OCI-M1 (cell line): ENCODE measurements around the gene HYAL2.

Experiments
- DNase-seq: peaks from one replicate; lab custom pipeline; 2025; lab: John Stamatoyannopoulos, UW

HYAL2 gene

DNA sequence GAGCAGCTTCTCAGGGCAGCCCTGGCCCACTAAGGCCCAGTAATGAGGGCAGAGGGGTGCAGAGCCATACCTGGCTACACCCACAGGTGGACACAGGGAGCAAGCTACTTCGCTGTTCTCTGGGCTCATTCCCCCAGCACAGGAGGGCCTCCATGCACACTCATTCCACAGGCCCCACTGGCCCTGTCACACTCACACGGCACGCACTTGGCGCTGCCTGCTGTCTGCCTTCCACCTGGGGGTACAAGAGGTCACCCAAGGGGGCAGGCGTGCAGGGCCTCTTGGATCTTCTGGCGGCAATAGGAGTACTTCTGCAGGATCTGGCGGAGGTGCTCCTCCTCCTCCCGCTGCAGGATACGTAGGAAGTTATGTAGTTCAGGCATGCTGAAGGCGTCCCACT lies 7.8 kb upstream of the HYAL2 start:
- no peak for DNase-seq

DNA sequence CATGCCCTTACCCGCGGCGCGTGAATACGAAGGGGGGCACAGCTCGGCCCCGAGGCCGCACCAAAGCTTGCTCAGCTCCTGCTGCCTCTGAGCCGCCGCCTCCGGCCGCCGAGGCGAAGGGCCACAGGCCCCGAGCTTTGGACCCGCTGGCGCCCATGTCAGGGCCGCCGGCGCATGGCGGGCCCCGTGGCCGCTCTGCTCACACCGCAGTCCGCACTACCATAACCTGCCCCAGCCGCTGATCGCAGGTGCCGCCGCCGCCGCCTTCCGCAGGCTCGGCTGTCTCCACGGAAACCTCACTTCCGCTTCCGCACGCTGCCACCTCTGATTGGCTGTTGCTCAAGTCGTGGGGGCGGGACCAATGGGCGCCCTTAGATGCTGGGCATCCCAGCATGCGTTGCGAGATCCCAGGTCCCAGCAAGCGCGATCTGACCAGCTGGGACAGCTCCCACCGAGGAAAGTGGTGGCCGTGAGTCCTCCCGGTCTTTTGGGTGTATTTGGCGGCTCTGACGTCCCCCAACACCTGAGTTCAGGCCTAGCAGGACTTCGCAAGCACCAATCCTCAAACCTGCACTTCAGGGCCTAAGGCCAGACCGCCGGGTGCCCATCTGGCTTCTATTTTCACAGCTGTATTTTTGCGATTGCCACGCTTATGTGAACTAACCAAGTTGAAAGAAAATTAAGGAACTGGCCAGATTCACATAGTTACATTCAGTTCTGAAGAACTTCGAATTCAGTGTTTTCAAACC lies 5.6 kb upstream of the HYAL2 start, which contains the start of gene TUSC2:
Gene TUSC2 (minus strand): TSS at position 281 of the 749 bp plus-strand sequence. CDS start 124 bp downstream, at position 157.
- DNase-seq = peak; percentile 96

DNA sequence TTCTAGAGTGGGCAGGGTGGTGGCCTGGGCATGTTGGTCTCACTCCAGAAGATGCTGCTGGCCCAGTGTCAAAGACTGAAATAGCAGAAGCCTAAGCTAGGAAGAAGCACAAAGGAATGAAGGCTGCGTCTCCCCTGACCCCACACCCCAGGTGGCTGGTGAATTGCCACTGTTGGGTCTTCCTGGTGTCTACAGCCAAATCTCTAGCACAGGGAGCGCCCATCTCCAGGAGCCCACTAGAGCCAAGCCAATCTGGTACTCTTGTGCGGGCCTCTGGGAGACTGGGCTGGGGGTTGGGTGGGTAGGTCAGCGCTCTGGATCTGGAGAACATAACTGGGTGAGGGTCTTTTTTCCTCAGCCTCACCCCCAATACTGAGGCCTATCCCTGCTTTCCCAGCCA lies 4.6 kb upstream of the HYAL2 start:
- DNase-seq = no peak

DNA sequence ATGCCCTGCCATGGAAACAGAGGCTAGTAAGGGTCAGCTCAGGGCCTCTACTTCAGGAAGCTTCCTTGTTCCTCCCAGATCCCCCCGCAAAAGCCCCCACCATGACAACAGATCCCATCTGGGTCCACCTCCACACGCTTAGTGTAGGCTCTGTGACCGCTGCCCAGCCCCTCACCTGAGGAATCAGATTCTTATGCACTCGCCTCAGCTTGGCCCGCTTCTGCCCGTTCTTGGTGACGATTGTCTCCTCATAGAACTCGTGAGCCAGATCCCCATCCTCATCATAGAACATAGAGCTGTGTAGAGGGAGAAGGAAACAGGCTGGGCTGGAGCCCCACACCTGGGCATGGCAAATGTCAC lies 3.6 kb upstream of the HYAL2 start:
- no peak for DNase-seq

DNA sequence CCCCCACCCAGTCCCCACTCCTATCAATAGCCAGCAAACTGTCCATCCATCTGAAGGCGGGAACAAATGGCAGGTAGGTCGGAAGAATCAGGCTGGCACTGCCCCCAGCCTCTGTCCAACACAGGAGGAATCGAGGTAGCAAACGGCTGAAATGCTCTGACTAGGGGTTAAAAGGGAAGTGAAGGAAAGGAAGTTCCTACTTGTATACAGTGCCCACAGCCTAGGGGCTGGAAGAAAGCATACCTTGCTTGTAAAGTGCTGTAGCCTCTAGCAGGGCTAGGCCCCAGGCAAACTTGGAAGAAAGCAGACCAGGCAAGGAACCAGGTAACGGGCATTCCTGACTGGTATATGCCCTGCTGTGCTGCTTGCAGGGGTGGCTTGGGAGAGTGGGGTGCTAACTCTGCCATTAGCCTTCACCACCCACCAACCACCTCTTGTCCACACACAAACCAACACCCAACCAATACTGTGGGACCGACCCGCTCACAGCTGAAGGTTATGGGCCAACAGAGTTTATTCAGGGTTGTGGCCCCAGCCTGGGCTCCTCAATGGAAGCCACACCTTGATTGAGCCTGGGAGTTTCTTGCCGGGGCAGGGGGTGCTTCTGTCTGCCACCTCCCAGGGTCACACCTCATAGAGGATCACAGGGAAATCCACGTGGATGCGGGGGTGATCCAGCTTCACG lies 3.1 kb upstream of the HYAL2 start:
- no peak for DNase-seq

DNA sequence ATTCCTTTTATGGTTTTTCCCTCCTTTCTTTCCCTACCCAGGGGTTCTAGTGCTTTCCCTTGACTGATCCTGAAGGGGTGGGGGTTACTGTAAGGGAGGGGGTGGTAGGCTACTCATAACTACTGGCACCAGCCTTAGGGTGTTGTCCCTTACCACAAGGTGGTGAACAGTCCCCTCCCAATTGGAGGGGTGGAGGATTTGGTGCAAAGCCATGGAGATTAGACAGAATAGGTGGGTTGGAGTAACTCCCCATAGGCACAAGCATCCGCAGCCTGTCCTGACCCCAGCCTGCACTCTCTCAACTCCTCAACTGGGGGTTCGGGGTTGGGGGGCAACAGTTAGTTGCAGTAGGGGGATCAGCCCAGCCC lies 2.6 kb upstream of the HYAL2 start:
- no peak for DNase-seq

DNA sequence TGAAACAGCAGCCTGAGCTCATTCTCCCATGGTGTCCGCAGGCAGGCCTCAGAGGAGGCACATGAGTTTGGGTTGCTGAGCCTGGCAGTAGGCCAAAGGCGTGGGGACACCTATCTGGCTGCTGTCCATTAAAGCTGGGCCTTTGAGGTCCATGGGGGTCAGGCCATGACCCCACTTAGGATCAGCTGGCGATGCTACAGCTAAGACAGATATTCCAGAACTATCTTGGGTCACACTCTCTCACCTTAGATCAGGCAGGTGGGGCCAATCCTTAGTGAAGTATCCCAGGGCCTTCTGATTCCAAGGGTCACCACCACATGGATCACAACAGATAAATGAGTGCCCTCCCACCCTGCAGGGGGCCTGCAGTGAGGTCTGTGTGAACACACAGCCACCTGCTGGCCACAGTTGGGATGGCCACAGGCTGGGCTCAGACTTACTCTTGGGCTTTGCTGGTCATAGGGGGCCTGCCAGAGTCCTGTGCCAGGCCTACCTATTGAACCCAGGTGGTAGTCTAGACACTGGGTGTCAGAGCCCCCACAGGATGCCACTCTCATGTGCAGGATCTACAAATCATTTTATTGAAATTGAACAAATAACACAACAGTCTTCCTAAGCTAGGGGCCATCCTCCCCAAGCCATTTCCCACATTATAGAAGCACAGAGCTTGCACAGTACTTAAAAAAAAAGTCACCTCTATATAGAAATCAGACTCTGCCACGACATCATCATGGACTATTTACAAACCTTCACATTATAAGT lies 2.0 kb upstream of the HYAL2 start:
- peak; percentile 72 for DNase-seq

DNA sequence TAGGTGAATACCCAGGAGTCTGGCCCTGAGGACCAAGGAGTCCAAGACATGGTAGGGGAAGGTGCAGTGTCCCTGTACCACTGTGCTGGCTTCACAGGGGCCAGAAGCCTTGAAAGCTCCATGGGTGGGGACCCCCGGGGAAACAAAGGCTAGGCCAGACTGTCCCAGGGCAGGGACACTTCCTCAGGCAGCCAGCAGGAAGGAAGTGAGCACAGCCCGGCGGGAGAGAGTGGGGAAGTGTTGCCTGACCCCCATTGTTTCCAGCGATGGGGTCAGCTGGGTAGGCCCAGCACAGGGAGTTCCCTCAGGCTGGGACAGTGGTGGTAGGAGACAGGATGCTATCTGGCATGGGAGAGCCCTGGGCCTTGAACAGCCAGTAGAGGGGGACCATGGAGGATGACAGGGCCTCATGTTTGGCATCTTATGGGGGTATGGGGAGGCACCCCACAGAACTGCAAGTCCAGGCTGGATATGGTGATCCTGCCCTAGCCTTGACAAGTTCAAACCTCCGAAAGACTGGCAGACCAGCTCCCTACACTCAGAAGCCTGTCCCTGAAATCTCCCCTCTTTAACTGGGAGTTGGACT lies 1.2 kb upstream of the HYAL2 start:
- no peak for DNase-seq

DNA sequence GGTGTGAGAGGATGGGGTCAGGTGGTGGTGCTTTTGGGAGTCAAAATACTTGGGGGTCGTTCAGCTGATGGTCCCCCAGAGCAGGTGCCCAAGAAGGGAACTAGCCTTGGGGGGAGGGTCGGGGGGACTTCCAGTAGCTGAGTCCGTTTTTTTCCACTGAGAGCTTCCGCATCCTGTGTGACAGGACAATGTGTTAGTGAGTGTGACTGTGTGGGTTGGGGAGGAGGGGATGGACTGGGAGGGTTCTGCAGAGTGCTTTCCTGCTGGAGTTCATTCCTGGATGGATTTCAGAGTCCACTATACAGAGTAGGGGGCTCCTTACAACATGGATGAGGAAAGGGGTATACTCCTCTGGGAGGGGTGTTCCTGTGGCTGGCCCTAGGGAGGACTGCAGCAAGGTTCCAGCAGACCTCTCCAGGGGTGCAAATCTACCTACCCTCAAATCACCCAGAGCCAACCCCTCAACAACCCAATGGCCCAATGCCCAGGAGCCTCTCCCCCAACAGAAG lies 601 bp upstream of the HYAL2 start:
- no peak for DNase-seq

DNA sequence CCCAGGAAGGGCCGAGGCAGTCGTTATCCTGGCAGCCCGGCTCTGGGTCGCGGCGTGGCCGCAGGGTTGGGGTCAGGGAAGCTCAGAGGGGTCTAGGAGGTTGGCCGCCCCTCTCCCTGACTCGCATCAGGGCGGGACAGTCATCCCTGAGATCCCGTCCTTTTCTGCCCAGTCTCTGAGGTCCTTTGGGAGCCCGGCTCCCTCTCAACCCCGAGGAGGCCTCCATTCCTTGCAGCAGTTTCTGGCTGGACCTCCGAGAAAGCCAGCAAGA lies 495 bp downstream of the HYAL2 start:
- DNase-seq = no peak

DNA sequence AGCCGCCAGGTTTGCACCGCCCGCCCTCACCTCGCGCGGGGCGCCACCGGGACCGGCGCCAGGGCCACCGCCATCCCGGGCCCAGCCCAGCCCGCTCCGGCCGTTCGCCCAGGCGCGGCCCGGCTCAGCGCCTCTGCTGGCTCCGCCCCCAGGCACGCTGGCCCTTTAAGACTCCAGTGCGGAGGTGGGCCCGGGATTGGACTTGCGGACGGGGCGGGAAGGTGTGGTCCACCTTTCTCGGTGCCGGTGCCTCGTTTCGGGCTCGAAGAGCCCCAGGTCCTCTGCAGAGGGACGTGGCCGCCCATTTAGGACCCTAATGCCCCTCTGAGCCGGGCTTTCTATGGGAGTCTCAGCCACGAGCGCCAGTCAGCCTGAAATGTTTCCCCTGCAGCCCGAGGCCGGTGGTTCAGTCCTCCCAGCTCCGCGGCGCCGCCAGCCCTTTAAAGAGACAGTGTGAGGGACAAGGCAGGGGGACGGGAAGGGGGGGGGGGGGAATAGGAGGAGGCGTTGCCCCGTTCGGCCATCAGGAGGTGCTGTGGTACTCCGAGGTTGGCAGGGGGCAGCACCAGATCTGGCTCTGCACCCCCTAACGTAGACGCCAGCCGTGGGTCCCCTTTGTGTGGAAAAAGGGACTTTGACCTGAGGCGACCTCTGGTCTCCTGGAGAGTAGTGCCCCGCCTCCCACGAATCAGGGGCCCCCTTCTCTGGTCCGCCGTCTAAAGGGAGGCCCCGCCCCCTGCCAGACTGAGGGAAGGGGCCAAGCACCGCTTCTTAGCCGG lies 1.0 kb downstream of the HYAL2 start:
- peak; percentile 87 for DNase-seq

DNA sequence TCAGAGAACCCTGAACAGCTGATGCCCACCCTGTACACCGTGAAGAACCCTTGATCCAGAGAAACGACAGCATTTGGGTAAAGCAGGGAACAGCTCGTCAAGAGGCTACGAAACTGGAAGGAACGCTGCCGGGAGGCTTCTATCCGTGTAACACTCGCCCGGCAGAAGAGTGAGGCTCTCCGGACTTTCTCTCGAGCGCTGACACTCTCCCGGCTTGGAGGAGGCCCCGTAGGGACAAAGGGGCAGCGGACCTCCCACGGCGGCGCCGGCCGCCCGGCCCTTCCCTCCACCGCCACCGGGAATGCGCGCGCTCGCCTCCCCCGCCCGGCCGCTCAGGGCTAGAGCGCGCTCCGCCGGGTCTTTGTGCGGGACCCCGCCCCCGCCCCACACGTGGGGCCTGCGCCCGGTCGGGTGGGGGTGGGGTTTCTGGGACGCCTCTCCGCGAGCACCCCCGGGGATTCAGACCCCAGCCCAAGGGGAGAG lies 1.7 kb downstream of the HYAL2 start:
- peak; percentile 79 for DNase-seq

DNA sequence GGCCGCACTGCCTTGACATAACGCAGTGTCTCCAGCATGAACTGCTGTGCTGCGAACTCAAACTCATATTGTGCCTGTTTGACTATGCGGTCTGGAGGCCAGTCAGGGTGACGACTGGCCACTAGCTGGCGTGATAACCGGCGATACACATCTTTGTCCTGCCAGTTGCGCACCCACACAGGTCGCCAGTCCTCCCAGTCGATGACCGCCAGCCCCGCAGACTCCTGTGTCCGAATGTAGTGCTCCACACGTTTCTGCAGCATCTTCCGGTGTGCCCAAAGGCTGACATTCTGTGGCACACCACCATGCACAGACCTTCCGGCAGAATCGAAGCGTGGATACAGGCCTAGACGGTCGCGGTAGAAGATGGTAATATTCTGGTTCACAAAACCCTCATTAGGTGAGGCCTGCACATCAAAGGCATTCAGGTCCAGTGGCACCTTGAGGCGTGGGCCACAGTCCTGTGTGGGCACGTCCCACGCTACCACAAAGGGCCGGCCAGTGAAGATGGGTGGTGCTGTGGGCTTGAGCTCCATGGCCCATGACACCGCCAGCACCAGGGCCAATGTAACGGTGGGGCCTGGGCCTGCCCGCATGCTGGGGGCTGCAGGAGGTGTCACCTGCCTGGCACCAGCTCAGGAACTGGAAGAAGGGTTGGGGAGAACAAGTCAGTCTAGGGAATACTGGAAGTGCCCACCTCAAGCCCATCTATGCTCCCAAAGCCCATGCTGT lies 2.5 kb downstream of the HYAL2 start:
- DNase-seq = no peak

DNA sequence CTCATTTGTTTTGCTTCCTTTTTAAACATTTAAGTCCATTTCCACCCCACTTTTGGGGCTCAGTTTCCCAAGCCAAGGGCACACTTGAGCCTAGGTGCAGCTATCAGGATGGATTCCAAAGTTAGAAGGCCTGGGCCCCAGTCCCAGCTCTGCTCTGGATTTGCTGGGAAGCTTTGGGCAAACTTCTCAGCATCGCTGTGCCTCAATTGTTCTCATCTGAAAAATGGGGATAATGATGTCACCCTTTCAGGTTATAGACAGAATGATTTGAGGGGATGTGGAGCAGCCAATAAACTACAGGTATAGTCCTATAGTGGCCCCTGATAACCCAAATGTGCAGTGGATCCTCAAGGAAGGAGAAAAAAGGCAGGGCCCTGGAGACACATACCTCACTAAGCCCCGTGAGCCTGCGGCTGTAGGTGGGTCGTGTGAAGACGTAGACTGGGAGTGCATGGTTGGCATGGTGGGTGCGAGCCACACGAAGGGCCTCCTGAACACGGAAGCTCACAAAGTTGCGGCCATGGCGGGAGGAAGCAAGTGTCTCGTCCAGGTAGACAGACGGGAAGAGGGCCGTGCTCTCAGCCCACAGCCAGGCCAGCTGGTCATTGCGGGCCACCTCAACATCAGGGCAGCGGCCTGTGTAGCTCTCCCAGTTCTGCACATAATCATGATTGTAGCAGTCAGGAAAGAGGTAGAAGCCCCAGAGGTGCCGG lies 3.2 kb downstream of the HYAL2 start:
- no peak for DNase-seq

DNA sequence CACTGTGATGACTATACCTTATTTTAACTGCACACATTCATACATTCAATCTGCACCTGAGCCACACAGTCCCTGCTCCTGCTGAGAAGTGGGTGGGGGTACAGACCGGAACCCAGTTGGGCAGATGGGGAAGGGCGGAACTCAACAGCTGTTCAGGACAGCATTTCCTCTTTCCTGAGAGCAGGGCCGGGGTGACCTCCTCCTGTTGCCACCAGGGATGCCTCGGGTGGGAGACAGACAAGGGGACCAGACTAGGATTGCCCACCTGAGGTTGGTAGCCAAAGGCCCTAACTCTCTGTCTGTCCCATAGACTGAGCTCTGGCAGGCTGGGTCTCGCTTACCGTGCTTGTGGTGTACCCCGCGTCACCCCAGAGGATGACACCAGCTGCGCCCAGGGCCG lies 3.9 kb downstream of the HYAL2 start:
- no peak for DNase-seq

DNA sequence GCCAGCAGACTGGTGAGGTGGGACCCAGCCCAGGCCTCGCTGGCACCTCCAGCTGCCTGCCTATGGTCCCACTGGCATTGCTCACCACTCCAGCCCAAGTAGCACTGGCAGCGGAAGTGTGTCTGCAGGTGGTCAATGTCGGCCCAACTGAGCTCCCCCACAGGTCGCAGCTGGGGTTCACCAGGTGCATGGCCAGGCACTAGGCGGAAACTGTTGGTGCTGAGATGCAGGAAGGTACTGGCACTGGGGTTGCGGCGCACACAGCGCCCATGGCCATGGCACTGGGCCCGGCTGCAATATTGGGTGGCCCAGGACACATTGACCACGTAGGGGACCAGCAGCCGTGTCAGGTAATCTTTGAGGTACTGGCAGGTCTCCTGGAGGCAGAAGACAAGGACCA lies 4.4 kb downstream of the HYAL2 start:
- DNase-seq = no peak

DNA sequence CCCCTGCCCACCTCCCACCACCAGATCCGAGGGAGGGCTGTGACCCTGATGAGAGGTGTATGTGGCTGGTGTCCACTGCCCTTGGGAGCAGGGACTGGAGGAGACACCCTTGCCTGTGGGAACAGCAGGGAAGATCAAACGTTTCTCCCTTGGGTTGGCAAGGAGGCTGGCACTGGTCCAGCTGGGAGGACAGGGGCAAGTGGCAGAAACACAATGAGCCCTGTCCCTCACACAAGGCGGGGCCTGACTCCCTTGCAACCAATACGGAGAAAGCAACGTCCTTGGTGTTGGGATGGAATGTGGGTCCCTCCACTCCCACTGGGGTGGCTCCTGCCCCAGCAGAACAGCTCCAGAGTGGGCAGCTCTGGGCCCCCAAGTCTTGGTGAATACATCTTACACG lies 5.2 kb downstream of the HYAL2 start:
- no peak for DNase-seq

DNA sequence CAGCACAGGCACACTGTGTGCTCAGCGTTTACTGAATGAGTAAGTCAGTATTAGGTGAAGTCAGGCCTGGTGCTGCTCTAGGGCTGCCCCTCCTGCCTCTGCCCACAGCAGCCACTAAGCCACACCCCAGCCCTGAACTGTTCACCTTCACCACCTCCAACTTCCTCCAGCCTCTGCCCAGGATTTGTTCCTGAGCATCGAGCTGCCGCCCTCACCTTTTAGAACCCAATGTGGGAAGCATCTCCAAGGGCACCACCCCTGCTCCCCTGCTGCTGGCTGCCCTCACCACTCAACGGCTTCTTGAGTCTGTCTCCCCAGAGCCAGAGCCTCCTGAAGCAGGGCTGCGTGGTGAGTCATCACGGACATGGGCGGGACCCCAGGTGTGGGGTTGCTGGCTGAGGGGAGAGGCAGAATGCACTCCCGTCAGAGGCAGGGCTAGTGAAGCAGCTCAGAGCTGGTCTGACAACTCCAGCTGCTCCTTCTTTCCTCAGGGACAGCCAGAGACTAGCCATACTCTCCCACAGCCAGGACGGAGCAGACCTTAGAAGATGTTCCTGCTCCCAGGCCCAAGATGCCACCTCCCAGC lies 5.8 kb downstream of the HYAL2 start:
- DNase-seq = no peak

DNA sequence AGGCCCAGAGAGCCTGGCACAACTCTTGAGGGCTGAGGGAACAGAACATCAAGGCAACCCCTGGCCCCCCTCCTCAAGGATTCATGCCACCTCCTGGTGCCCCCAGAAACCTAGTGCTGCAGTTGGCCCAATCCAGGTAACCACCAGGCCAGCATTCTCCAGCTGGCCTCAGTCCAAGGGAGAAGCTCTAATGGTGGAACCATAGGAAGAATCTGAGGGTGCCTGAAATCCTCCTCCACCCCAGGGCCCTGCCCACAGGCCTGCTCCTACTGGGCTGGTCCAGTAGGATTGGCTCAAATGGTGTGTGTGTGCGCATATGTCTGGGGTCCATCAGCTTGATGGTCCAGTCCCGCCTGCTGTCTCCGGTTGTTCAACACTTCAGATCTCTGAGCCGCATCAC lies 7.7 kb downstream of the HYAL2 start:
- DNase-seq = no peak

DNA sequence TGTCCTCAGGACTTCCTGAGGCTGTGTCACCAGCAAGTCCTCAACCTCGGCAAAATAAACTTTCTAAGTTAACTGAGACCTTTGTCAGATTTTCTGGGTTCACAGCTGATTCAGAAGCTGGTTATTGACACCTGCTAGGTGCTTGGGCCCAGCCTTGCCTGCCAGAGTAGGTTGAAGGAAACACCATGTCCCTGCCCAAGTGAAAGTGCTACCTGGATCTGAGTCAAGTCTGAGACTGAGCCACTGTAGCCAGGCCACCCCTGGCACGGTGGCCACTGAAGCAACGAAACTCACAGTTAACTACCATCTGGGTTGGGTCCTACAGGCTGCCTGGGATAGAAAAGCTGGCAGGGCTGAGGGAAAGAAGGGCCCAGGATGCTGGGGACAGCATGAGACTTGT lies 8.2 kb downstream of the HYAL2 start:
- no peak for DNase-seq
